Mucosa of stomach (tissue), 1 donor: ENCODE results near the gene SELENOM.

Experiments
- H3K27me3 ChIP-seq: one replicate; pipeline ENCODE4 v1.7.0; 2013; ENCODE audit warnings: mild to moderate bottlenecking, low read length; ENCODE audit not compliant: control insufficient read depth, insufficient read depth
- H3K36me3 ChIP-seq: one replicate; pipeline ENCODE4 v1.7.0; 2013; ENCODE audit warnings: low read length; ENCODE audit not compliant: control insufficient read depth, insufficient read depth
- H3K4me1 ChIP-seq: one replicate; pipeline ENCODE4 v1.7.0; 2013; ENCODE audit warnings: mild to moderate bottlenecking, low read length; ENCODE audit not compliant: control insufficient read depth, insufficient read depth
- H3K4me3 ChIP-seq: one replicate; pipeline ENCODE4 v1.7.0; 2013; ENCODE audit warnings: low read length
- H3K9ac ChIP-seq: one replicate; pipeline ENCODE4 v1.7.0; 2013; ENCODE audit warnings: mild to moderate bottlenecking, low read length, moderate library complexity
- H3K9me3 ChIP-seq: one replicate; pipeline ENCODE4 v1.7.0; 2013; ENCODE audit warnings: mild to moderate bottlenecking, low read length, moderate library complexity; ENCODE audit not compliant: control insufficient read depth
- donor health status: Pancreatic carcinoma.

The SELENOM gene

DNA sequence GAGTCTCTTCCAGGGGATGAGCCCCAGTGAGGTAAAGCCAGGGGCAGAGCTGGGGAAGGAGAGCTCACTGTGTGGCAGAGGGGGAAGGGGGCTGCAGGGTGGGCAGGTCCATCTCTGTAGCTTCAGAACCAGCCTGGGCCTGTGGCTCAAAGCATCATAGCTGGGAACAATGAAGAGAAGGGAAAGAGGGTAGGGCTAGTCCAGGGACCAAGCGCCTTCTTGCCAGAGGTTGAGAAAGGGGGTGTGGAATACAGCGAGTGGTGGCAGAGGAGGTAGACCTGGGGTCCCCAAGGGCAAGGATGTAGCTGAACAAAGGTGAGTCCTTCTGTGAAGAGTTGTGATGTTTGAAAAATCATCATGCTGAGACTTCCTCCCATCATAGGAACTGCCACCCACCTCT, 34.2 kb upstream of the SELENOM start:
- Histone ChIP-seq H3K9ac (no peak overlapping the region), H3K4me3 (no peak overlapping the region), H3K27me3 (no peaks in the 10 kb centered on the region), H3K36me3 (no peaks in the 10 kb centered on the region), H3K4me1 (peaks cover 19% of the 10 kb centered on the region), H3K9me3 (no peaks in the 10 kb centered on the region)

DNA sequence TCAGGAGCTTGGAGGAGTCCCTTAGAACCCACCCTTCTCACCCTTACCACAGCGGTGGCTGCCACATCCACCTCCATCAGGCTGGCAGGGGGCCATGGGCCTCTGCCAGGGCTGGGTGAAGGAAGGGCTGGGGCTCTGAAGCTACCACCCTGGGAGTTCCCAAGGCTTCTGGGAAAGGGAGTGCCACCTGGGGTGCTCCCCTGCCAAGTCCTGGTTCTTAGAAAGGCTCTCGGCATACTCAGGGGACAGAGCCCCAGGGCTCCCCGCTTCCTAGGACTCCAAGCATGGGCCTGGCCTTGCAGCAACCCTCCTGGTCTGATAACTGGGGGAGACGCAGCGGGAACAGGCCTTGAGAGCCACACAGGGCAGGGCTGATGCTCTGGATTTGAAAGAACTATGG, 33.4 kb upstream of the SELENOM start:
- Histone ChIP-seq H3K27me3 (no peaks in the 10 kb centered on the region), H3K9me3 (no peaks in the 10 kb centered on the region), H3K4me1 (peaks cover 19% of the 10 kb centered on the region), H3K9ac (peak overlapping the region; percentile 31), H3K4me3 (no peak overlapping the region), H3K36me3 (no peaks in the 10 kb centered on the region)

DNA sequence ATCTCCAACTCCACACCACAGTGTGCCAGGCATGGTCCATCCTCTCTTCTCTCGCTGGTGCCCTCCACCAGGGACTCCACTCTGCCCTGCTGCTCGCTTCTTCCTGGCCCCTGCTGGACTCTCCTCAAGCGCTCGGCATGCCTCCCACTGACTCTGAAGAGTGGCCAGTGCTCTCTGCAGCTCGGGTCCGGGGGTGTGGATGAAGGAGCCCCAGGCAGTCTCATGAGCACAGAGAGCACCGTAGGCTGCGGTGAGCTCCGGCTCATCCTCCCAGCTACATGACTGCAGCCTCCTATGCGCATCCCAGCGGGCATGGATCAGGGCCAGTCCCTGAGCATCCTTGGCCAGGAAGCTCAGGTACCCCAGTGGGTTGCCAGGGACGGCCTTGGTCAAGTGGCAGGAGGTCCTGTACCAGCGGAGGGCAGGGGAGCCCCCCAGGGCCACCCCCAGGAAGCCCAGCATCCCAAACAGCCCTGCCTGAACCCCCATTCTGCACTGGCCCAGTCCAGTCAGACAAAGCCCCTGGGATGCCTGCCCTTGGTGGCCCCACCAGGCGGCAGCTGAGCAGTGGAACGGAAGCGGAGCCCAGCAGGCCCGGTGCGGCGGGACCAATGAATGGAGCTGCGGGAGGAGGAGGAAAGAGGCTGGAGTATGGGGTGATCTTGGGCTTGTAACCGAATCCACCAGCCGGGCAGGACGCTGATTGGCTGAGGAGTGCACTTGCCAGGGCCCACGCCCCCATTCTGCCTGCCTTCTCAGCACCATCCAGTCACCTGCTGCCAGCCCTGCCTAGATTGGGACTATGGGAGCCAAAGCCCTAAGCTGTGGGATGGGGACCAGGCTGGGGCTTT, 32.7 kb upstream of the SELENOM start, which contains the start of gene PLA2G3:
Gene PLA2G3, minus strand, starts transcription at position 643 of the 851 bp plus-strand sequence. Its CDS starts 154 bp downstream, at position 489.
- Histone ChIP-seq H3K9me3 (no peaks in the 10 kb centered on the region), H3K36me3 (no peaks in the 10 kb centered on the region), H3K4me3 (no peak within 1 kb of the TSS), H3K27me3 (no peaks in the 10 kb centered on the region), H3K9ac (peak within 1 kb of the TSS; percentile 31), H3K4me1 (peaks cover 19% of the 10 kb centered on the region)

DNA sequence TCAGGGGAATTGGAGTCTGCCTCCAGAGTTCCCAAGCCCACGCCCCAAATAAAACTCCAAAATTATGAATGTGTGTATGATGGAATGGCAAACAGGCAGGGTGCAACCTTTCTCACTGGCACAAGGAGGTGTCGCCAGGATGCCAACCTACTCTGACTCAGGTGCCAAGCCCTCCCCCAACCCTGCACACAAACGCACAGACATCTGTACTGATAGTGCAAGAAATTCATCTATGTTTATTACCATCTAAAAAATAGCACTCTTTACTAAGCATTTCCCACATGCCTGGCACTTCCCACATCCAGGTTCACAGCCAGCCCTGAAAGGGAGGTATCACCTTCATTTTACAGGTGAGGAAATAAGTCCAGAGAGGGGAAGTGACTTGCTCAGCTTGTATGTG, 31.7 kb upstream of the SELENOM start:
- no peaks in the 10 kb centered on the region for H3K27me3 ChIP-seq
- peaks cover 19% of the 10 kb centered on the region for H3K4me1 ChIP-seq
- H3K4me3 ChIP-seq: no peak overlapping the region
- H3K36me3 ChIP-seq: no peaks in the 10 kb centered on the region
- H3K9ac ChIP-seq: no peak overlapping the region
- H3K9me3 ChIP-seq: no peaks in the 10 kb centered on the region

DNA sequence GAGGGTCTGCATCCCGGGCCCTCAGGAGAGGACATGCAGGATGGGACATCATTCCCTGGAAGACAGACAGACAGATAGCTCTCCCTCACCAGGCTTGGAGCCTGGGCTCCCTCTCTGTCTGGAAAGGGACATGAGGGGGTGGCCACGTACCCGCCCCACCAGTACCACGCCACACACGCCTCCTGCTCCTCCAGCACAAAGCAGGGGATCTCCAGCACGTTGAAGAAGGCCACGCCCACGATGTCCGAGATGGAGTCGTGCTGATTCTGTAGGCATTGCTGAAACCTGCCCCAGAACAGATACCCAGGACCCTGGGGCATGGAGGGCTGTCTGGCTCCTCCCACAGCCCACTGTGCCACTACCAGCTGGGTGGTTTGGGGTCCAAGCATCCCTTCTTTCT, 30.8 kb upstream of the SELENOM start:
- Histone ChIP-seq H3K4me3 (no peak overlapping the region), H3K27me3 (no peaks in the 10 kb centered on the region), H3K9me3 (no peaks in the 10 kb centered on the region), H3K4me1 (peaks cover 19% of the 10 kb centered on the region), H3K9ac (no peak overlapping the region), H3K36me3 (no peaks in the 10 kb centered on the region)

DNA sequence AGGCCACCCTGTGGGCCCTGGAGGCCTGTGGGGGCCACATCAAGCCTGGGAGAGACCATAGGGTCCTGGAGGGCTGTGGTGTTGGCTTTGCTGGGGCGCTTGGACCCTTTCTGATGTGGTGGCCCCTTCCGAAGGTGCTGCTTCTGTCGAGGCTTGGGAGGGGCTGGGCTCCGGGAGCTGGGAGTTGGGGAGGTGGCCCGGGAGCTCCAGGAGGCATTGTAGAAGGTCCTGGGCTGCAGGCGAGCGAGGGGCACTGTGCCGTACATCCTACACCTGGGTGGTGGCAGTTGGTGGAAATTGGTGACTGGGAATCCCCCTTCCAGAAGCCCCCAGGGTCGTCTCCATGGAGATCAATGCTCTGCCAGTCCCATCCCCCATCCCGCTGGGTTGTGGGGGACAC, 30.4 kb upstream of the SELENOM start:
- no peaks in the 10 kb centered on the region for H3K9me3 ChIP-seq
- H3K4me3 ChIP-seq: no peak overlapping the region
- no peaks in the 10 kb centered on the region for H3K36me3 ChIP-seq
- H3K4me1 ChIP-seq: peaks cover 19% of the 10 kb centered on the region
- no peaks in the 10 kb centered on the region for H3K27me3 ChIP-seq
- no peak overlapping the region for H3K9ac ChIP-seq

DNA sequence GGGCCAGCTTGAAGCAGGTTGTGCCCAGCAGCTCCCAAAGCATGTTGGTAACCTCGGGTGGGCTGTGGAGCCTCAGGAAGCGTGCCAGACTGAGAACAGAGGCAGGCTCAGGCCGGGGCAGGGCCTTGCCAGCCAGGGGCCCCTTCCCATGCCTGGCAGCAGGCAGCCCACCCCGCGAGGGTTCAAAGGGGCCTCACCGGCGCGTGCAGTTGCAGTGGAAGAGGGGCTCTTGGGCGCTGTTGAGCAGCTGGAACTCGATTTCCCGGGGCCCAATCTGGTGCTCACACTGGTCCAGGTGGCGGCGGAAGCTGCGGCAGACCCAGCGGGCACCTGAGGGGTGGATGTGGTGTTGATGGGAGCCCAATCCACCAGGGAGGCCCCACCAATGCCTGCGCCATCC, 29.3 kb upstream of the SELENOM start:
- Histone ChIP-seq H3K4me3 (no peak overlapping the region), H3K9ac (no peak overlapping the region), H3K9me3 (no peaks in the 10 kb centered on the region), H3K36me3 (no peaks in the 10 kb centered on the region), H3K27me3 (no peaks in the 10 kb centered on the region), H3K4me1 (peaks cover 22% of the 10 kb centered on the region)

DNA sequence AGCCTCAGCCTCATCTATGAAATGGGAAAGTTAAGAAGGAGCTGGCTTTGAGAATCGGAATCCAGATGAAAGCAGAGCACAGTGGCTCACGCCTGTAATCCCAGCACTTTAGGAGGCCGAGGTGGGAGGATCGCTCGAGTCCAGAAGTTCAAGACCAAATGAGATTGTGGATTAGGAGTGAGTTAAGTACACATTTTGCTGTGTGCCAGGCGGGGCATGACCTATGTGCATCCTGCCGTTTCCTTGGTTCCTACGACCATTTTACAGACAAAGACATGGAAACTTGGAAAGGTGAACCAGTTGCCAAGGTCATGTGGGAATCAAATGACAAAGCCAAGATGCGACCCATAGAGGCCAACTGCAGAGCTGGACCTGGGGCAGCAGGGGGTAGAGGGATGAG, 28.8 kb upstream of the SELENOM start:
- H3K9me3 ChIP-seq: no peaks in the 10 kb centered on the region
- no peaks in the 10 kb centered on the region for H3K27me3 ChIP-seq
- H3K9ac ChIP-seq: no peak overlapping the region
- peaks cover 25% of the 10 kb centered on the region for H3K4me1 ChIP-seq
- H3K4me3 ChIP-seq: no peak overlapping the region
- H3K36me3 ChIP-seq: no peaks in the 10 kb centered on the region

DNA sequence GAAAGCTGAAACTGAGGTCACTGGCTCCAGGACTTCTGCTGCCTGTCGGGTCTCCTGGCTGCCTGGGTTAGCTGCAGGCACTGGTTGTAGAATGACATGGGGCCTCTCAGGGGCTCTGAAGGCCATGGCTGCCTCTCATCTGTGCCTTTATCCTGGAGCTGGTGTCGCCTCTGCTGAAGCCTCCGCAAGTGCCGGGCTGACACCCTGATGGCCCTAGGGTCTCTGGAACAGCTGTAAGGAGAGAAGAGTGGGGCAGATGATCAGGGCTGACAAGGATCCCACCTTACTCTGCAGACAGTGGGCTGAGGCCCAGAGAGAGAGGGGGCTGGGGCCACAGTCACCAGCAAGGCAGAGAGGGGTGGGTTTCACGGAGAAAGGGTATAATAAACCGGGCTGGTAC, 28.3 kb upstream of the SELENOM start:
- peaks cover 22% of the 10 kb centered on the region for H3K4me1 ChIP-seq
- no peaks in the 10 kb centered on the region for H3K36me3 ChIP-seq
- no peaks in the 10 kb centered on the region for H3K27me3 ChIP-seq
- no peaks in the 10 kb centered on the region for H3K9me3 ChIP-seq
- no peak overlapping the region for H3K9ac ChIP-seq
- no peak overlapping the region for H3K4me3 ChIP-seq

DNA sequence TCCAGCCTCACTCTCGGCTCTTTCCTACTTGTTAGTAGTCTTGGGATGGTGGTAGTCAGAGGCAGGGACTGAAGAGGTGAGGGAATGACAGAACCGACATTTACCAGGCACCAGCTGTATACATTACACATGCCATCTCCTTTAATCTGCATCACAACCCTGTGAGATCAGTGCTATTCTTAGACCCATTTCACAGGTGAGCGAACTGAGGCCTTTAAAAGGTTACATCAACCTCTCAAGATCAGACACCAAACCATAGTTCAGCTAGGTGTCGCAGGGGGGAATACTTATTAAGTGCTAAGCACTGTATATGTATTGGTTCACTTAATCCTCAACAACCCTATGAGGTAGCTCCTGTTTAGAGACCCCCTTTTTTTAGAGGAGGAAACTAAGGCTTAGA, 27.3 kb upstream of the SELENOM start:
- H3K36me3 ChIP-seq: no peaks in the 10 kb centered on the region
- peaks cover 16% of the 10 kb centered on the region for H3K4me1 ChIP-seq
- no peaks in the 10 kb centered on the region for H3K27me3 ChIP-seq
- no peak overlapping the region for H3K9ac ChIP-seq
- H3K4me3 ChIP-seq: no peak overlapping the region
- no peaks in the 10 kb centered on the region for H3K9me3 ChIP-seq

DNA sequence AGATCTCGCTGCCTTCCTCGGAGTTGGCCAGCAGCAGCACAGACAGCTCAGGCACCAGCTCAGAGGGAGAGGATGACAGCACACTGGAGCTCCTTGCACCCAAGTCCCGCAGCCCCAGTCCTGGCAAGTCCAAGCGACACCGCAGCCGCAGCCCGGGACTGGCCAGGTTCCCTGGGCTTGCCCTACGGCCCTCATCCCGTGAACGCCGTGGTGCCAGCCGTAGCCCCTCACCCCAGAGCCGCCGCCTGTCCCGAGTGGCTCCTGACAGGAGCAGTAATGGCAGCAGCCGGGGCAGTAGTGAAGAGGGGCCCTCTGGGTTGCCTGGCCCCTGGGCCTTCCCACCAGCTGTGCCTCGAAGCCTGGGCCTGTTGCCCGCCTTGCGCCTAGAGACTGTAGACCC, 26.5 kb upstream of the SELENOM start:
- no peaks in the 10 kb centered on the region for H3K36me3 ChIP-seq
- H3K9ac ChIP-seq: no peak overlapping the region
- no peaks in the 10 kb centered on the region for H3K9me3 ChIP-seq
- no peak overlapping the region for H3K4me3 ChIP-seq
- peaks cover 11% of the 10 kb centered on the region for H3K4me1 ChIP-seq
- no peaks in the 10 kb centered on the region for H3K27me3 ChIP-seq

DNA sequence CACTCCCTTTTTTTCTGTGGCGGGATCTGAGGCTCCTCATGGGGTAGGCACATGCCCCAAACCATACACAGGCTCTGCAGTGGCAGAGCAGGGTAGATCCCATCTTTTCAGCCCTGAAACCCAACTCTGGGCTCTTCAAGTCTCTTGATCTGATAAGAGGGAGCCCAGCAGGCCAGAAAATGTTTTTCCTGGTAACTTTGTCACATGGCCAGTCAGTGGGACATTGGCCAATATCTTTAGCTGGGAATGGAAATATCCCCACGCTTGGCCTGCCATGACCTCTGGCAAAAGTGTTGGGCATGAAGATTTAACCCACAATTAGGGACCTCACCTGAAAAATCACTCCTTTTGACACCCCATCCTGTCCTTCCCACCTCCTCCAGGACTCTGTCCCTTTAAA, 23.5 kb upstream of the SELENOM start:
- no peaks in the 10 kb centered on the region for H3K36me3 ChIP-seq
- H3K9me3 ChIP-seq: no peaks in the 10 kb centered on the region
- H3K4me1 ChIP-seq: peaks cover 9% of the 10 kb centered on the region
- no peak overlapping the region for H3K4me3 ChIP-seq
- no peak overlapping the region for H3K9ac ChIP-seq
- H3K27me3 ChIP-seq: no peaks in the 10 kb centered on the region
